Ovary (tissue), 3 donors: ENCODE measurements around the gene TAS2R7.

Experiments used
- POLR2A ChIP-seq: fragments of 450-650 bp; IDR thresholded peaks from one replicate; pipeline ENCODE4 v1.6.1; 2017; ENCODE audit warnings: antibody characterized with exemption, mild to moderate bottlenecking, moderate library complexity
- TF ChIP-seq, protein P1 (sequence below), 3 donors: fragments of 450-650 bp in 2 of 3; fragments of 200-600 bp in 1 of 3; IDR thresholded peaks; one replicate each; pipeline versions ENCODE4 v1.5.1 to v1.8.0; 2016 to 2022; ENCODE audit warnings: antibody characterized with exemption in 3 of 3, mild to moderate bottlenecking in 1 of 3
- donor health status: DM: no; HTN: no; CAD: no.

DNA sequence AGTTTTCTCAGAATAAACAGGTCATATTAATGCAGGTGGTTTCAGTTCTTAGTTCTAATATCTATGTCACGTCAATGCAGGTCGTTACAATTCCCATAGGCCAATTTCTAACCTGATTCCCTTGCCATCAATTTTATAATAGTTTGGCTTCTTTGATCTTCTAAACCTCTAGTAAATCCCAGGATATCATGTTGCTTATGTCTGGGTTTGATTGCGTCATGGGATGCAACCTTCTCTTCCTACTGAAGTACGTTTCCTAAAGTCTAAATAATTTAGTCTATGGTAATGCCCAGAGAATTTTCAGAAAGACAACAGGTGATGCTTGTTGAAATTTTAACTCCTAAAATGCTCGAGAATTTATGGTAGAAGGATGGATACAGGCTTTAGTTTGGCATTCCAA is 19.2 kb downstream of the TAS2R7 start:
- TF ChIP-seq POLR2A, result no peak
- TF ChIP-seq, protein P1, sequence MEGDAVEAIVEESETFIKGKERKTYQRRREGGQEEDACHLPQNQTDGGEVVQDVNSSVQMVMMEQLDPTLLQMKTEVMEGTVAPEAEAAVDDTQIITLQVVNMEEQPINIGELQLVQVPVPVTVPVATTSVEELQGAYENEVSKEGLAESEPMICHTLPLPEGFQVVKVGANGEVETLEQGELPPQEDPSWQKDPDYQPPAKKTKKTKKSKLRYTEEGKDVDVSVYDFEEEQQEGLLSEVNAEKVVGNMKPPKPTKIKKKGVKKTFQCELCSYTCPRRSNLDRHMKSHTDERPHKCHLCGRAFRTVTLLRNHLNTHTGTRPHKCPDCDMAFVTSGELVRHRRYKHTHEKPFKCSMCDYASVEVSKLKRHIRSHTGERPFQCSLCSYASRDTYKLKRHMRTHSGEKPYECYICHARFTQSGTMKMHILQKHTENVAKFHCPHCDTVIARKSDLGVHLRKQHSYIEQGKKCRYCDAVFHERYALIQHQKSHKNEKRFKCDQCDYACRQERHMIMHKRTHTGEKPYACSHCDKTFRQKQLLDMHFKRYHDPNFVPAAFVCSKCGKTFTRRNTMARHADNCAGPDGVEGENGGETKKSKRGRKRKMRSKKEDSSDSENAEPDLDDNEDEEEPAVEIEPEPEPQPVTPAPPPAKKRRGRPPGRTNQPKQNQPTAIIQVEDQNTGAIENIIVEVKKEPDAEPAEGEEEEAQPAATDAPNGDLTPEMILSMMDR (IDR thresholded peaks at IDR 0.05), result no peak
